Panc1 (cell line): ENCODE measurements around the gene TM2D1. TPM values are rescaled to one million over a fixed set of nuclear protein-coding genes. Genes with fewer than 3 reads are reported as not detected.

Source experiments
- ATAC-seq: fragments of 200-7000 bp; cut with Tn5 transposase; 2 replicates; pipeline ENCODE4 v1.9.1; 2020; ENCODE audit warnings: mild to moderate bottlenecking, moderate library complexity
- BruUV-seq: library from RNA; stranded (reverse); fragments of 400-500 nt; replicated peaks from 2 replicates; lab custom pipeline; 2021; lab: Mats Ljungman, UMichigan
- CTCF ChIA-PET: fragments of 300-600 bp; sonication (Branson Sonifier 250); formaldehyde crosslinking; loops from one replicate; lab custom pipeline; 2022; ENCODE audit warnings: antibody characterized with exemption; lab: Charles Lee
- POLR2A ChIA-PET: fragments of 300-600 bp; sonication (Branson Sonifier 250); formaldehyde crosslinking; loops from one replicate; lab custom pipeline; 2022; ENCODE audit warnings: antibody characterized with exemption; lab: Charles Lee
- DNase-seq: peaks from one replicate; pipeline ENCODE4 v3.0.0-alpha.2; 2010; ENCODE audit warnings: low read depth, low spot score
- H3K27ac ChIP-seq: 2 replicates; pipeline ENCODE4 v1.5.1; 2011; ENCODE audit warnings: mild to moderate bottlenecking, low read length, inconsistent platforms
- H3K27me3 ChIP-seq: fragments of 200-500 bp; sonication (Bioruptor generic); 2 replicates; pipeline ENCODE4 v1.6.0; 2014; ENCODE audit warnings: low read length, inconsistent platforms; ENCODE audit not compliant: control insufficient read depth, insufficient read depth
- H3K36me3 ChIP-seq: fragments of 200-500 bp; sonication (Bioruptor generic); 2 replicates; pipeline ENCODE4 v1.5.1; 2014; ENCODE audit warnings: inconsistent platforms, mild to moderate bottlenecking, low read length, moderate library complexity; ENCODE audit not compliant: control insufficient read depth, insufficient read depth
- H3K4me1 ChIP-seq: 2 replicates; pipeline ENCODE4 v1.5.1; 2011; ENCODE audit warnings: inconsistent platforms, mild to moderate bottlenecking, low read length, moderate library complexity; ENCODE audit not compliant: control insufficient read depth, insufficient read depth
- H3K4me3 ChIP-seq, 2 experiments: 2 replicates each; pipeline ENCODE4 v1.5.1; 2011 to 2012; ENCODE audit warnings: low read depth in 2 of 2, low read length in 2 of 2, mild to moderate bottlenecking in 2 of 2, inconsistent platforms in 1 of 2, moderate library complexity in 1 of 2
- H3K9me3 ChIP-seq: fragments of 200-500 bp; sonication (Bioruptor generic); 2 replicates; pipeline ENCODE4 v1.5.1; 2014; ENCODE audit warnings: low read depth, mild to moderate bottlenecking, inconsistent platforms, low read length, moderate library complexity; ENCODE audit not compliant: control insufficient read depth, insufficient read depth
- CTCF ChIP-seq: fragments of 450-650 bp; IDR thresholded peaks from 2 replicates; pipeline ENCODE4 v1.5.1; 2017; ENCODE audit warnings: mild to moderate bottlenecking
- POLR2AphosphoS5 ChIP-seq: IDR thresholded peaks from 2 replicates; pipeline ENCODE4 v1.6.1; 2012; ENCODE audit warnings: mild to moderate bottlenecking, low read depth, low read length, moderate library complexity
- REST ChIP-seq, 2 experiments: IDR thresholded peaks; 2 replicates each; pipeline ENCODE4 v1.6.1; 2011 to 2012; ENCODE audit warnings: low read depth in 2 of 2, control low read depth in 1 of 2, low read length in 1 of 2, mild to moderate bottlenecking in 1 of 2, moderate library complexity in 1 of 2; ENCODE audit not compliant: insufficient read depth in 1 of 2
- SIN3A ChIP-seq: IDR thresholded peaks from 2 replicates; pipeline ENCODE4 v1.6.1; 2012; ENCODE audit warnings: low read depth, mild to moderate bottlenecking, low read length, moderate library complexity, borderline replicate concordance; ENCODE audit not compliant: insufficient read depth
- TCF7L2 ChIP-seq: IDR thresholded peaks from 2 replicates; pipeline ENCODE4 v1.6.1; 2011; ENCODE audit warnings: mild to moderate bottlenecking, low read depth, low read length, inconsistent platforms
- in situ Hi-C: cut with HindIII; loops from 2 replicates; pipeline ENCODE4 v1.10.0; 2016; ENCODE audit warnings: low sequenced_read_pairs, low pct_unique_long_range_greater_than_20kb
- intact Hi-C: fragments of 100-400 bp; cut with micrococcal nuclease; formaldehyde crosslinking; loops from one replicate; pipeline ENCODE4 v1.10.0; 2022; ENCODE audit not compliant: unreplicated experiment
- total RNA-seq: library from RNA; stranded (reverse); gene quantifications from one replicate; pipeline ENCODE4 v1.2.1, GENCODE V29; 2021; ENCODE audit not compliant: unreplicated experiment

The TM2D1 gene
- total RNA-seq, 1 experiment from 2014 or later, result 43.2 TPM

GRCh38 chr1:61631436-61631835, 93.5 kb downstream of the TM2D1 start:
- H3K27ac ChIP-seq, result no peak overlapping the region
- no peaks in the 10 kb centered on the region for H3K36me3 ChIP-seq
- POLR2A ChIA-PET, result no interaction called here
- BruUV-seq, result no TSS peak
- no peak for DNase-seq
- H3K4me1 ChIP-seq, result no peaks in the 10 kb centered on the region
- no peaks in the 10 kb centered on the region for H3K27me3 ChIP-seq
- ATAC-seq, result no peak
- H3K4me3 ChIP-seq, result no peak overlapping the region
- in situ Hi-C loops, result no loop called here
- TF ChIP-seq SIN3A, result no peak
- no peak for TF ChIP-seq TCF7L2
- no peak for TF ChIP-seq CTCF
- TF ChIP-seq REST (IDR thresholded peaks at IDR 0.05; ENCODE audit: insufficient read depth in 1 of 2, low read depth in 2 of 2, low read length in 1 of 2), result no peak
- TF ChIP-seq POLR2AphosphoS5, result no peak
- H3K9me3 ChIP-seq, result no peaks in the 10 kb centered on the region
- intact Hi-C loops, result no loop called here
- CTCF ChIA-PET, result no interaction called here

Other genes with a start within 250 kb of the TM2D1 start
- 36.2 TPM for gene PATJ, start 17.3 kb upstream of the TM2D1 start, total RNA-seq